ENCODE data around the gene MPPE1.
A peak's percentile ranks its signal among the peaks of the same experiment; 100 is the strongest.

Gene MPPE1

DNA sequence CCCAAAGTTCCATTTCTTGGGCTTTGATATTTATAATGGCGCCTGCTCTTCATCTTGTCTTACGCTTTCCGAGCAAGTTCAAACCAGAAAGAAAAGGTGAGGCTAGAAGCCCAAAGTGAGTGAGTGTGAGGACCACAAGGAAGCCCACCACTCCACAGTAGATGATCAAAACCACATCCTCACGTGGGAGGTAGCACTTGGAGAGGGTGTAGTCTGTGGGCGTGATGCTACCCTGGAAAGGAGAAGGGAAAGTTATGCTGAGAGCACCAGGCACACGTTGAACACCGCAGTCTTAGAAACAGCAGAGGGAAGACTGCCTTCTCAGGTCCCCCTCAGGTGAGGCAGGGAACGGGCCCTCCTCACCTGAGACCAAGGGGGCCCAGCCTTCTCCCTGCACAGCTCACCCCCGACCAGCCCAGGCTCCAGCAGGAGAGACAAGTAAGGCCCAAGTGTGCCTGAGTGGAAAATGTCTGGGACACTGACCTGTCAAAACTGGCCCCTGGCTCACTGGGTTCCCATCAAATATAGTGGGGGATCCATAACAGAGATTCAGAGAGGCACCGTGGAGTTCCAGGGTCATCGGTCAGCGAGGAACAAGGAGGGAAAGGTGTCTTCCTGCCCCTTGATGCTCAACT, 23.6 kb downstream of the MPPE1 start:
- DNase-seq (ENCODE audit: low read depth) = no peak

DNA sequence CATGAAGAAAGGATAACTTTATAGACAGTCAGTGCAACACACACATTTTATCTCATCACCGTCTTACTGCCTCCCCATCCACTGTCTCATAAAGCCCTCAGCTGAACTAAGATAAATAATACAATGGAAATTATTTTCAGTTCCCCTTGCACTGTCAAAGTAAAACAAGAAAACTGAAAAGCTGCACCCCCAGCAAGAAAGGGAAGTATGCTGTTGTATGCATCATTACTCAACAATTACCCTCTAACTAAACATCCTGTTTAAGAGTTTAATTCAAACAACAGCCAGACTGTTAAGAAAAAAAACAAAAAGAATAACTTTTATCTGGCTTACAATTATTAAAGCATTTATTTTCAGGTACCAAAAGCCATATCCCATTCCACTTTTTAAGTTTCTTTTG, 25.0 kb downstream of the MPPE1 start:
- DNase-seq (ENCODE audit: low read depth) = peak; percentile 15

DNA sequence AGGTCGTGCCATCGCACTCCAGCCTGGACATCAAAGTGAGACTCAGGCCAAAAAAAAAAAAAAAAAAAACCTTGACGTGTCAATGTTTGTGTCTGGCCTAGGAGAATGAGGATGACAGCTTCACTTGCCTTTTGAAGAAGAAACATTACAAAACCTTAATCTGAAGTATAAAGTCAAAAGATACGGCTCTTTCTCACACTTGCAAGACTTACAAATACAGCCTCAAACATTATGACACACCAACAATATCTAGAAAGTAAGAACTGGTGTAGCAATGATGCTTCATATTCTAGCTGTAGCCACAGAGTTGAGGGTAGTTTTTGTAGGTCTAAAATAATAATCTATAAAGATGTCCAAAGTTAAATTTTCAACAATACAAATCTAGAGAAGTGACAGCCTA, 25.5 kb downstream of the MPPE1 start:
- DNase-seq (ENCODE audit: low read depth) = no peak

DNA sequence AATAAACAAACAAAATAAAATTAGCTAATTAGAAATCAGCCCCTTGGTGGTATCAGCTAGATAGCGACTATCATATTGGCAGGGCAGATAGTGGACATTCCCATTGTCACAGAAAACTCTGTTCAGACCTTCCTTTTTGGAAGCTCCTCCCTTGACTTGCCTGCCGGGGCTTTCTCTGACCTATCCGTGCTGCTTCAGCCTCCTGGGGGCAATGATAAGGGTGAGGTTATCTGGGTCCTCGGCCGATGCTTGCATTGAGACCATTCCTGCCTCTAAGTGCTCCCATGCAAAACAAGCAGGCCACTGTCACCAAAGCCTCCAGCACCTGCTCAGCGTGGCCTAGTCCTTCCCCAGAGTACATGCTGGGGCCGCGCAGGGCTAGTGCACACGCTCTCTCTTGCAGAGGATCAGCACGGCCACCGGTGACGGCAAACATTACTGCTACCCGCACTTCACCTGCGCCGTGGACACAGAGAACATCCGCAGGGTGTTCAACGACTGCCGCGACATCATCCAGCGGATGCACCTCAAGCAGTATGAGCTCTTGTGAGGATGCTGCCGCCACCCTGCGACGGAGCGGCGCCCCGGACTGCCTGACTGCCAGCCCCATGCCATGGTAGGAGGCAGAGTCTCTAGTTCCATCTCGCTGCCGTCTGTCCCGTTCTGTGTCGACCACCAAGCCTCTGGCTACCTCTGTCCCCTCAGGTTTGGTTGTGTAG, 27.4 kb downstream of the MPPE1 start:
- DNase-seq (ENCODE audit: low read depth) = no peak

DNA sequence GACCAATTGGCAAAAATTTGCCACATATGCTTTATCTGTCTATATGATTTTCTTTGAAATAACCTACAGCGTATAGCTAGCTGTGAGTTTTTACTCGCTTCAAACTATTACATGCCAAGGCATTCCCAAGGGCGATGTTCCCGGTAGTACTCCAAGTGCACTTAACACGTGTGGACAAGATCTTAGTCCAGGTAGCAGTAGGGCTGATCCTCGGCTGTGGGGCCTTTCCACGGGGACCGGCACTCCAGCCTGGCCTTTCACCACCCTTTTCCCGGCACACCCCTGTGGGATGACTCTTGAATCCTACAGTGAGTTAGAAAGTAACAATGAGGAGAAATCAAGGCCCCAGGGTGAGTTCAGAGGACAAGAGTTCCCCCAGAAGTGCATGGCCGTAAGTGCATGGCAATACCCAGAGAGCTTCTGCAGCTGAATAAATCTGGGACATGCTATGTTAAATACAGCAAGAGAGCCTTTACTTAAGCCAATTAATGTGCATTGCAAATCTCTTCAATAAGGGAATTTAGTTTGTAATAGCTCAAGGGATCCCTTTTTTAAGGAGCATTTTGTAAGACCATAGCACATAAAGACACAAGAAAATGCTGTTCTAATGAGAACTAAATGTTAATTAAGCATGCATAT, 30.5 kb downstream of the MPPE1 start:
- DNase-seq (ENCODE audit: low read depth) = no peak

DNA sequence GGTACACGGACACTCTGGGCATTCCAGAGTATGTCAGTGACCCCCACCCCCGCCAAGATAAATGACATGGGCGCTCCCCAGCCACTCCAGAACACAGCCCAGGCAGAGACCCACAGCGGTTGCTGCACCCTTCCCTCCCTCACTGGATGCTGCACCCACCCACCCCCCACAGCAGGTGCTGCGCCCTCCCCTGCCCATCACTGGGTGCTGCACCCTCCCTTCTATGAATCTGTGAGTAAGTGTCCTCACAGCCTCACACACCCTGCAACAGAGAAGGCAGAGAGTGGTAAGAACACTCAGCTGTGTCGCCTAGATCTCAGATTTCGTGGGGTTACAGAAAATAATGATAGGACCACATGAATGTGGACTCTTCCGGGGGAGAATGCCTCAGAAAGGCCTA, 33.4 kb downstream of the MPPE1 start:
- no peak for DNase-seq (ENCODE audit: low read depth)

- no peak for DNase-seq (ENCODE audit: low read depth)
These were observed 34.3 kb downstream of the MPPE1 start for GRCh38 chr18:11873670-11874340.

- no peak for DNase-seq (ENCODE audit: low read depth)
These were observed 35.5 kb downstream of the MPPE1 start for GRCh38 chr18:11872479-11873136.

GRCh38 chr18:11871501-11871900, 36.6 kb downstream of the MPPE1 start:
- no peak for DNase-seq (ENCODE audit: low read depth)

GRCh38 chr18:11868230-11868629, 39.9 kb downstream of the MPPE1 start:
- no peak for DNase-seq (ENCODE audit: low read depth)

GRCh38 chr18:11866764-11867163, 41.4 kb downstream of the MPPE1 start:
- no peak for DNase-seq (ENCODE audit: low read depth)

DNA sequence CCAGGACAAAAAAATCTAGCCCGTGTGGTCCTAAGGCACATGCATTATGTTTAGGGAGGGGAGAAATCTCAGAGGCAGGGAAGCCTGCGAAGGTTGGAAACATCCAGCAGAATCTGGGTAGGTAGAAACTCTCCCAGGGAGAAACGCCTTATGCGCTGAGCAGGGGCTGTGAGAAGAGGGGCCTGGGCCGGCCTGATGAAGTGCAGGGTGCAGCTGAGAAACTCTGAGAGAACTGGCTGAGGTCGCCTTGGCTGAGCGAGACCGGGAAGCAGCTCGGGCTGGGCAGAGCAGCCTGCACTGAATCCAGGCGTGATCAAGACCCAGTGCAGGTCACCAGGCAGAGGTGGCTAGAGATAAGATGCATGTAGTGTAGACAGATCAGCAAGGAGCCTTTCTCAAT, 41.8 kb downstream of the MPPE1 start:
- DNase-seq (ENCODE audit: low read depth) = no peak

GRCh38 chr18:11865071-11865470, 43.0 kb downstream of the MPPE1 start:
- DNase-seq (ENCODE audit: low read depth) = no peak

DNA sequence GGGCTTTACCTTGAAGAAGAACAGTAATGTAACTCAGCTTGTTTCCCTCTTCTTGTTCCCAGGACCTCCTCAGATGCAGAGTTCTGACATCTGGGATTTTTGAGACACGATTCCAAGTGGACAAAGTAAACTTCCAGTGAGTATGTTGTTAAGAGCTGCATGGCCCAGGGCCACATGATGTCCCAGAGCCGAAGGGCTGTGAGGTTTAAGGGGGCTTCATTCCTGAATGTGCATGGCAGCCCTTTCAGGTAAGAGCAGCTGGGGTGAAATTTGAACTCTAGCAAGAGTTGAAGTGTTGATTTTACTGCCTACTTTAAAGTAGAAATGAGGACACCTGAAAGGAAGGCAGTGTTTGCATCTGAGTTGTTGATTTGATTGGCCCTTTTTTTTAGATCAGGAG, 43.6 kb downstream of the MPPE1 start:
- no peak for DNase-seq (ENCODE audit: low read depth)

GRCh38 chr18:11862468-11863137, 45.5 kb downstream of the MPPE1 start:
- no peak for DNase-seq (ENCODE audit: low read depth)

DNA sequence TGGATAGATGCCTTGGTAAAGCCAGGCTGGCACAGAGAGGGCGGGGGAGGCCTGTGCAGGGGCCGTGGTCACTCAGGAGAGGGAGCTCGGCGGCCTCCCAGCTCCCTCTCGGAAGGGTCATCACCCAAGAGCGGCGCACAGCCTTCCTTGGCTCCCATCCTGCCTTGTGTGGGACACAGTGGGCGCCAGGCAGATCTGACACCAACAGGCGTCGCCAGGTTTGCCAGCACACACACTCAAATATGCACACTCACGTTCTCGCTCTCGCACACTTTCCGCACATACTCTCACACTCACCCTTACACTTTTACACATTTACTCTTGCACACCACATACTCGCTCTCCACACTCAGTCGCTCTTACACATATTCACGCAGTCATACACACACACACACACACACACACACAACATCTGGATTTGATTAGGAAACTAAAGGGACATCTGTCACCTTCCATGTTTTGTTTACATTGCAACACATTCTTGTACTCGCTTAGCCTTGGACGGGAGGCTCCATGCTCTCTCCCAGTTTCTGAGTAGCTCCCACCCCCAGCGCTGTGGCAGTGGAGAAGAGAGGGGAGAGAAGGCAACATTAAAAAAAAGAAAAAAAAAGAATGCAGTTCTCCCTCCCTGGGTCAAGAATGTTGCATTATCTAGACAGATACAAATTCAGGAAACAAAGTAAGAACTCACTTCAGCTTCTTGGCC, 46.4 kb downstream of the MPPE1 start:
- DNase-seq (ENCODE audit: low read depth) = no peak

DNA sequence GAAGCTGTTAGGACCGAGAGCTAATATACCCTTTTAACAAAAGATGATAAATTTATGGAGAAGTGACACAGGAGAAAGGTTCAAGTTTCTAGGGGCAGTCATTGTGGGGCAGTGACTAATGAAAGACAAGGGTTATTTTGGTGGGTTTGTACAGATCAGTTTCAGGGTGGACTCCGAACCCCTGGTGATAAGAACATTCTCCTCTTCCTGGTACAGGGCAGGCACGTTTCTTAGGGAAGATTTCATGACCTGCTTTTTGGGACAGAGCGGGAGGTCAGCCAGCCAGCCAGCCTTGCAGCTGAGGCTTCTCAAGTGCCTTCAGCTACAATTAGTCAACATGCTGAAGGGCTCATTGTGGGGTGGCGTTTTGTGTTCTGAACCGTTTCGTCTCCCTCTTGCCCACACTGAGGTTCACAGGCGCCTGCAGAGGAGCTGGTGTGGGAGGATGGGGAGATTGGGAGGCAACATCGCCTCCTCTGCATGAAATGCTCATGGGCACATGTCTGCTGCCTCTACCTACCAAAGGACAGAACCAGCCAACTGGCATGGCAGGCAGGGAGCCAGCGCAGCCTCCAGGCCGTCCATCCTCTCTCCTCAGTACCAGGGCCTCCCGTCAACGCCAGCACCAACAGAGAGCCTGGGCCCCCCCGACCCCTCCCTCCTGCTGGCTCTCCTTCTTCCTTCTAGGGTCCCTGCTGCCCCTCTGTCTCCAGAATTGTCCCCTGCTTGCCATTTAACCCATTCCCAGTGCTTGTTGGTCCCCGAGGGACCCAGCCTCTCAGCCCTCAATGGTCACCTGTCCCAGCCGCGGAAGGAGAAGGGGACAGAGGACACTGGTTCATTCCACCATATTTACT, 47.3 kb downstream of the MPPE1 start:
- no peak for DNase-seq (ENCODE audit: low read depth)

- DNase-seq (ENCODE audit: low read depth) = peak; percentile 66
These were observed 48.2 kb downstream of the MPPE1 start for GRCh38 chr18:11859903-11860407.

DNA sequence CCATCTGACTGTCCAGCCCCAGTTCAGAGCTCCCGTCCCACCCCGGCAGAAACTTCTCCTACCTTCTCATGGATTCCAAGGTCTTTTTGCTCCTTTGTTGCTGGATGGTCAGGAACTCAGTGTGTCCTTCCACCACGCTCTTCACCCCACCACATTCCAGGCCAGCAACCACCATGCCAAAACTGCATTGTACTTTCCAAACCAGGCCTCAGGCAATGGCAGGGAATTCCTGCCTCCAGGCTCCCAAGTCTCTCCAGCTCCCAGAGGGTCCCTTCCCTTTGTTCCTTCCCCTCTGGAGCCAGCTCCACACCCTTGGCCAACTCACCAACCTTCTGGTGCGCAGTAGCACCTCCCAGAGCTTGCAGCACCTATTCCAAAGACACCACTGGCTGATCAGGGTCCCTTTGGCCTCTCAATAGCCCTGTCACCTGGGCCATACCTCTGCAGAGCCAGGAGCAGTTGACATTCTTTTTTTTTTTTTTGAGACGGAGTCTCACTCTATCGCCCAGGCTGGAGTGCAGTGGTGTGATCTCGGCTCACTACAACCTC, 48.8 kb downstream of the MPPE1 start:
- DNase-seq (ENCODE audit: low read depth) = no peak
